Osteocyte (in vitro differentiated cells): ENCODE measurements around the gene SLC35C1. TPM values are rescaled to one million over a fixed set of nuclear protein-coding genes. Genes with fewer than 3 reads are reported as not detected.

Experiments used
- DNase-seq: peaks from one replicate; pipeline ENCODE4 v3.0.0; 2021; ENCODE audit warnings: mixed read lengths; ENCODE audit not compliant: unreplicated experiment; ENCODE audit errors: extremely low spot score
- H3K27ac Mint-ChIP-seq: one replicate; pipeline ENCODE4 v1.8.0; 2021; ENCODE audit warnings: mild to moderate bottlenecking, mixed read lengths; ENCODE audit not compliant: unreplicated experiment
- H3K27me3 Mint-ChIP-seq: one replicate; pipeline ENCODE4 v1.8.0; 2021; ENCODE audit warnings: mixed read lengths; ENCODE audit not compliant: unreplicated experiment
- H3K36me3 Mint-ChIP-seq: one replicate; pipeline ENCODE4 v1.8.0; 2021; ENCODE audit warnings: mixed read lengths; ENCODE audit not compliant: unreplicated experiment
- H3K4me1 Mint-ChIP-seq: one replicate; pipeline ENCODE4 v1.8.0; 2021; ENCODE audit warnings: mixed read lengths; ENCODE audit not compliant: unreplicated experiment
- H3K4me3 Mint-ChIP-seq: one replicate; pipeline ENCODE4 v1.8.0; 2021; ENCODE audit warnings: mild to moderate bottlenecking, moderate library complexity, mixed read lengths; ENCODE audit not compliant: unreplicated experiment
- H3K9me3 Mint-ChIP-seq: one replicate; pipeline ENCODE4 v1.8.0; 2021; ENCODE audit warnings: mixed read lengths; ENCODE audit not compliant: unreplicated experiment
- total RNA-seq: library from RNA; stranded (reverse); gene quantifications from 2 replicates; pipeline ENCODE4 v1.2.1, GENCODE V29; 2021
- TF ChIP-seq, protein P1 (sequence below): fragments of 200-600 bp; sonication (generic); IDR thresholded peaks from 2 replicates; pipeline ENCODE4 v1.5.0; 2021; ENCODE audit warnings: antibody characterized with exemption, mild to moderate bottlenecking, moderate library complexity

Gene SLC35C1
- total RNA-seq, 1 donor from 2014 or later = 17.5 TPM

DNA sequence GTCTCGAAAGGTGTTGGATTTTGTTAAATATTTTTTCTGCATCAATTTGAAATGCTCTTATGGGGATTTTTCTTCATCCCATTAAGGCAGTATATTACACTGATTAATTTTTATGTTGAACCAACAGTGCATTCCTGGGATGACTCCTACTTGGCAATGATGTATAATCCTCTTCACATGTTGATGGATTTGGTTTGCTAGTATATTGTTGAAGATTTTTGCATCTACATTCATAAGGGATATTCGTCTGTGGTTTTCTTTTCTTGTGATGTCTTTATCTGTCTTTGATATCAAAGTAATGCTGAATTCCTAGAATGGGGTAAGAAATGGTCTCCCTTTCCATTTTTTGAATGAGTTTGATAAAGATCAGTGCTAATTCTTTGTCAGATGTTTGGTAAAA is 18.7 kb upstream of the SLC35C1 start:
- no peak for DNase-seq
- H3K4me3 Mint-ChIP-seq = no peak overlapping the region
- H3K27me3 Mint-ChIP-seq = peaks cover 33% of the 10 kb centered on the region

DNA sequence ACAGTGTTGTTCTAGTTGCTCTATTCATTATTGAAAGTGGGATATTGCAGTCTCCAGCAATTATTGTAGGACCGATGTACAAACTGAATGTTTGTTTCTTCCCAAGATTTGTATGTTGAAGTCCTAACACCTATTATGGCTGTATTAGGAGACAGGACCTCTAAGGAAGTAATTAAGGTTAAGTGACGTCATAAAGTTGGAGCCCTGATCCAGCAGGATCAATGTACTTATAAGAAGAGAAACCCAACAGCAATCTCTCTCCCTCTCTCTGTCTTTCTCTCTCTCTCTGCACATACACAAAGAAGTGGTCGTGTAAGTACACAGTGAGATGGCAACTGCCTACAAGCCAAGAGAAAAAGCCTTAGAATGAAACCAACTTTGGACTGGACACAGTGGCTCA is 16.1 kb upstream of the SLC35C1 start:
- Mint-ChIP-seq H3K27ac (no peak overlapping the region), H3K36me3 (no peaks in the 10 kb centered on the region), H3K4me1 (no peaks in the 10 kb centered on the region), H3K4me3 (no peak overlapping the region), H3K27me3 (peaks cover 43% of the 10 kb centered on the region), H3K9me3 (peaks cover 14% of the 10 kb centered on the region)
- DNase-seq = no peak
- TF ChIP-seq, protein P1, sequence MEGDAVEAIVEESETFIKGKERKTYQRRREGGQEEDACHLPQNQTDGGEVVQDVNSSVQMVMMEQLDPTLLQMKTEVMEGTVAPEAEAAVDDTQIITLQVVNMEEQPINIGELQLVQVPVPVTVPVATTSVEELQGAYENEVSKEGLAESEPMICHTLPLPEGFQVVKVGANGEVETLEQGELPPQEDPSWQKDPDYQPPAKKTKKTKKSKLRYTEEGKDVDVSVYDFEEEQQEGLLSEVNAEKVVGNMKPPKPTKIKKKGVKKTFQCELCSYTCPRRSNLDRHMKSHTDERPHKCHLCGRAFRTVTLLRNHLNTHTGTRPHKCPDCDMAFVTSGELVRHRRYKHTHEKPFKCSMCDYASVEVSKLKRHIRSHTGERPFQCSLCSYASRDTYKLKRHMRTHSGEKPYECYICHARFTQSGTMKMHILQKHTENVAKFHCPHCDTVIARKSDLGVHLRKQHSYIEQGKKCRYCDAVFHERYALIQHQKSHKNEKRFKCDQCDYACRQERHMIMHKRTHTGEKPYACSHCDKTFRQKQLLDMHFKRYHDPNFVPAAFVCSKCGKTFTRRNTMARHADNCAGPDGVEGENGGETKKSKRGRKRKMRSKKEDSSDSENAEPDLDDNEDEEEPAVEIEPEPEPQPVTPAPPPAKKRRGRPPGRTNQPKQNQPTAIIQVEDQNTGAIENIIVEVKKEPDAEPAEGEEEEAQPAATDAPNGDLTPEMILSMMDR = no peak

More for the DNA sequence above, 18.7 kb upstream of the SLC35C1 start:
- Mint-ChIP-seq H3K9me3 (peaks cover 14% of the 10 kb centered on the region), H3K27ac (no peak overlapping the region), H3K36me3 (no peaks in the 10 kb centered on the region), H3K4me1 (no peaks in the 10 kb centered on the region)
- TF ChIP-seq, protein P1 = no peak

DNA sequence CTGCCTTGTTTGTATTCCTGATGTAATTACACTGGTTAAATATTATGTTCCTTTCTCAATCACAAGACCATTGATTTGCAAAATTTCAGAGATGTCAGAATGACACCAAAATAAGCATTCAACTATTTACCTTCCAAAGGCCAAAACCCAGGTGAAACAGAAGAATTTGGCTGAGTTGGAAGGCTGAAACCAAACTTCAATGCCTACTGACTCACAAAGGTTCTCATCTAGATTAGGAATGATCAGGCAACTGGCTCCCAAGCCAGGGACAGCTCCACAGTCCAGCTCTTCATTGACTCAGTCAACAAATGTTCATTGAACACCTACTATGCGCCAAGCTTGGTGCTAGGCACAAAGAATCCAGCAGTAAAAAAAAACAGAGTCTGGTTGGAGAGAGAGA is 13.4 kb upstream of the SLC35C1 start:
- TF ChIP-seq, protein P1 = no peak

DNA sequence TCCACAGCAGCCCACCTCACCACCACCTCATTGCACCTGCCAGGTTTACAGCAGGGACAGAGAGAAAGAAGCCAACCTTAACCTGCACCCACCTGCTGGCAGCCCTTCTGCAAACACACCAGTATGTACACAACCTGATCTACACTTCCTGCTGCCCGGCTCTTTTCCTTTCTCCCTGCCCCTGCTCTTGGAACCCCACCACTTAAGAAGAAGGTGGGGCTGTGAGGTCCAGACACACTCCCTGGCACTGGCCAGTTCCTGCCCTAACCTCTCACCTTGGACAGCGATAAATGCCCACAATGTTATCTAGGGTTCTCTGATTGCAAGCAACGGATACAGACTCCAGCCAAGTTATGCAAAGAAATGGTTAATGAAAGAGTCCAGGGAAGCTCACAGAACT is 10.8 kb upstream of the SLC35C1 start:
- Mint-ChIP-seq H3K27ac (no peak overlapping the region), H3K4me1 (no peaks in the 10 kb centered on the region), H3K9me3 (no peaks in the 10 kb centered on the region), H3K4me3 (no peak overlapping the region), H3K36me3 (no peaks in the 10 kb centered on the region), H3K27me3 (peaks cover 31% of the 10 kb centered on the region)
- no peak for DNase-seq
- TF ChIP-seq, protein P1 = no peak

More for the DNA sequence above, 13.4 kb upstream of the SLC35C1 start:
- Mint-ChIP-seq H3K4me1 (no peaks in the 10 kb centered on the region), H3K36me3 (no peaks in the 10 kb centered on the region), H3K9me3 (peaks cover 6% of the 10 kb centered on the region), H3K27ac (no peak overlapping the region), H3K27me3 (peaks cover 32% of the 10 kb centered on the region), H3K4me3 (no peak overlapping the region)
- no peak for DNase-seq

DNA sequence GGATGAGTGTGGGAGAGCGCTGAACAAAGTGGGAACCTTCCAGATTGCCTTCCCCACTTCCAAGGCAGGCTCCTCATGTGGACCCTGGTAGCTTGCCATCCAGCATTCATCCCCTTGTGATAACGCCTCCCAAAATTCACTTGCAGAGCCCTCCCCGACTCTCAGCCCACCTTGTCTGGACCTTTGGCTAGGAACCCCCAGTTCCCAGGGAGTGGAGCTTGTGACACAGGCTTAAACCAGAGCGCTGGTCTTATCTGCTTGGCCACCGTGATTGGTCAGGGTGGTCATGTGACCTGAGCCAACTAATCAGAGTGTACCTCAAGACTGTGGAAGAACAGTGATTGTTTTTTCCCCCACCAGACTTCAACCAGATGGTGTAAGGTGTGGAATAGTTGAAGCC is 9.6 kb upstream of the SLC35C1 start:
- H3K27me3 Mint-ChIP-seq = peaks cover 31% of the 10 kb centered on the region
- DNase-seq = no peak
- H3K27ac Mint-ChIP-seq = no peak overlapping the region
- TF ChIP-seq, protein P1 = no peak
- H3K4me1 Mint-ChIP-seq = no peaks in the 10 kb centered on the region
- H3K36me3 Mint-ChIP-seq = no peaks in the 10 kb centered on the region
- no peaks in the 10 kb centered on the region for H3K9me3 Mint-ChIP-seq
- H3K4me3 Mint-ChIP-seq = no peak overlapping the region
